ENCODE data around the gene SUGCT.

Gene SUGCT

GRCh38 chr7:40907286-40907685 lies 772.5 kb downstream of the SUGCT start:
- no peak for DNase-seq
- no peak for TF ChIP-seq CTCF (IDR thresholded peaks at IDR 0.05; ENCODE audit: low read depth, low read length, missing control alignments)
- in situ Hi-C loops (cut with HindIII; ENCODE audit: low pct_ligation_motif_present, low sequenced_read_pairs) = no loop called here
- Histone ChIP-seq H3K36me3 (replicated peaks) (no peaks in the 10 kb centered on the region), H3K27ac (no peak overlapping the region), H3K27me3 (replicated peaks) (no peaks in the 10 kb centered on the region), H3K4me3 (ENCODE audit: low read depth, low read length) (no peak overlapping the region)

GRCh38 chr7:40909346-40909980 lies 774.7 kb downstream of the SUGCT start:
- no peak overlapping the region for H3K4me3 ChIP-seq (ENCODE audit: low read depth, low read length)
- DNase-seq = no peak
- H3K27me3 ChIP-seq (replicated peaks) = no peaks in the 10 kb centered on the region
- in situ Hi-C loops (cut with HindIII; ENCODE audit: low pct_ligation_motif_present, low sequenced_read_pairs) = no loop called here
- H3K27ac ChIP-seq = no peak overlapping the region
- no peaks in the 10 kb centered on the region for H3K36me3 ChIP-seq (replicated peaks)
- TF ChIP-seq CTCF (IDR thresholded peaks at IDR 0.05; ENCODE audit: low read depth, low read length, missing control alignments) = no peak
